ENCODE results near the gene CARM1. TPM values are rescaled to one million over a fixed set of nuclear protein-coding genes. Genes with fewer than 3 reads are reported as not detected.
A peak's percentile ranks its signal among the peaks of the same experiment; 100 is the strongest.

The CARM1 gene
- total and polyA plus RNA-seq, 2 of the 13 experiments (the other 11 are each of a cell fraction or from before 2014, with no cell fraction given): 27.6 to 55.8 TPM

DNA sequence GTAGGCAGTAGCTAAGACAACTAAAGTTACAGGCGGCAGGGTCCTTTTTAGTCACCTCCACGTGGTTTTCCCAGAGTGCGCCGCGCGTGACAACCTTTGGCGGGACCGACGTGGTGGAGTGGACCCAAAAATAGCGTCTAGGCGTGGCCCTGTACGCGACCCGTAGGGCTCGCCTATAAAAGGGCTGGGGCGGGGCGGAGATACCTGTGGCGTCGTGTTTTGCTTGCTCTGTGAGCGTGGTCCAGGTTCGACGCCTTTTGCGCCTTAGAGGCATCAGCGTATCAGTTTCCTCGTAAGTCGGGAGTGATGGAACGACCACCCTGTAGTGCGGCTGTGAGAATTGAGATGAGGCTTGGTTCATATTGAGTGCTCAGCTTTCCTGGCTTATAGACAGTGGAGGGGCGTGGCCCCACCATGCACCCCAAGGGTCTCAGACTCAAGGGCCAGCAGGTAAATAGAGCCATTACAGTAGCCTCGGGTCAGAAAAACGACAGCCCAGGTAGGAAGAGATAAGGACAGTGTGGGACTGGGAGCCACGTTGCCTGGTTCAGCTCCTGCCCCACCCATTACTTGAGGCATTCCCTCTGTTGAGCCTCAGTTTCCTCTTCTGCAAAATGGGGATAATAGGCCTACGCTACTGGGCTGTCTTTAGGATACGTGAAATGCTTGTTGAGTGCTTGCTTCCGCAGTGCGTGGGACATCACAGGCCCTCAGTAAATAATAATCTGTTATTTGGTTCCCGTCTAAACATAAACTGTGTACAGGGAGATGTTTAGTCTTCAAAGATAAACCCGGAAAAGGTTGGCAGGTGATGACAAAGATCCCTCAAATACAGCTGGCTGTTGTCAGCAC, 34.6 kb upstream of the CARM1 start (continued):
- TF ChIP-seq, protein P1, sequence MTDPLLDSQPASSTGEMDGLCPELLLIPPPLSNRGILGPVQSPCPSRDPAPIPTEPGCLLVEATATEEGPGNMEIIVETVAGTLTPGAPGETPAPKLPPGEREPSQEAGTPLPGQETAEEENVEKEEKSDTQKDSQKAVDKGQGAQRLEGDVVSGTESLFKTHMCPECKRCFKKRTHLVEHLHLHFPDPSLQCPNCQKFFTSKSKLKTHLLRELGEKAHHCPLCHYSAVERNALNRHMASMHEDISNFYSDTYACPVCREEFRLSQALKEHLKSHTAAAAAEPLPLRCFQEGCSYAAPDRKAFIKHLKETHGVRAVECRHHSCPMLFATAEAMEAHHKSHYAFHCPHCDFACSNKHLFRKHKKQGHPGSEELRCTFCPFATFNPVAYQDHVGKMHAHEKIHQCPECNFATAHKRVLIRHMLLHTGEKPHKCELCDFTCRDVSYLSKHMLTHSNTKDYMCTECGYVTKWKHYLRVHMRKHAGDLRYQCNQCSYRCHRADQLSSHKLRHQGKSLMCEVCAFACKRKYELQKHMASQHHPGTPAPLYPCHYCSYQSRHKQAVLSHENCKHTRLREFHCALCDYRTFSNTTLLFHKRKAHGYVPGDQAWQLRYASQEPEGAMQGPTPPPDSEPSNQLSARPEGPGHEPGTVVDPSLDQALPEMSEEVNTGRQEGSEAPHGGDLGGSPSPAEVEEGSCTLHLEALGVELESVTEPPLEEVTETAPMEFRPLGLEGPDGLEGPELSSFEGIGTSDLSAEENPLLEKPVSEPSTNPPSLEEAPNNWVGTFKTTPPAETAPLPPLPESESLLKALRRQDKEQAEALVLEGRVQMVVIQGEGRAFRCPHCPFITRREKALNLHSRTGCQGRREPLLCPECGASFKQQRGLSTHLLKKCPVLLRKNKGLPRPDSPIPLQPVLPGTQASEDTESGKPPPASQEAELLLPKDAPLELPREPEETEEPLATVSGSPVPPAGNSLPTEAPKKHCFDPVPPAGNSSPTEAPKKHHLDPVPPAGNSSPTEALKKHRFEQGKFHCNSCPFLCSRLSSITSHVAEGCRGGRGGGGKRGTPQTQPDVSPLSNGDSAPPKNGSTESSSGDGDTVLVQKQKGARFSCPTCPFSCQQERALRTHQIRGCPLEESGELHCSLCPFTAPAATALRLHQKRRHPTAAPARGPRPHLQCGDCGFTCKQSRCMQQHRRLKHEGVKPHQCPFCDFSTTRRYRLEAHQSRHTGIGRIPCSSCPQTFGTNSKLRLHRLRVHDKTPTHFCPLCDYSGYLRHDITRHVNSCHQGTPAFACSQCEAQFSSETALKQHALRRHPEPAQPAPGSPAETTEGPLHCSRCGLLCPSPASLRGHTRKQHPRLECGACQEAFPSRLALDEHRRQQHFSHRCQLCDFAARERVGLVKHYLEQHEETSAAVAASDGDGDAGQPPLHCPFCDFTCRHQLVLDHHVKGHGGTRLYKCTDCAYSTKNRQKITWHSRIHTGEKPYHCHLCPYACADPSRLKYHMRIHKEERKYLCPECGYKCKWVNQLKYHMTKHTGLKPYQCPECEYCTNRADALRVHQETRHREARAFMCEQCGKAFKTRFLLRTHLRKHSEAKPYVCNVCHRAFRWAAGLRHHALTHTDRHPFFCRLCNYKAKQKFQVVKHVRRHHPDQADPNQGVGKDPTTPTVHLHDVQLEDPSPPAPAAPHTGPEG (CRISPR knock-in tag; IDR thresholded peaks at IDR 0.05): no peak; the same call in 1 of the 2 replicates
- TF ChIP-seq PHF8 (CRISPR knock-in tag; IDR thresholded peaks at IDR 0.05) (no peak), SP140L (CRISPR knock-in tag; IDR thresholded peaks at IDR 0.05; ENCODE audit: borderline replicate concordance) (0 out of 2 replicates have a peak, but pooled peaks have one; percentile 4), CENPBD1 (CRISPR knock-in tag; IDR thresholded peaks at IDR 0.05; ENCODE audit: borderline replicate concordance, low read depth) (0 out of 2 replicates have a peak, but pooled peaks have one; percentile 83), THAP9 (CRISPR knock-in tag; IDR thresholded peaks at IDR 0.05; ENCODE audit: borderline replicate concordance) (peak; percentile 77; the same call in 1 of the 2 replicates), MYC (CRISPR knock-in tag; IDR thresholded peaks at IDR 0.05; ENCODE audit: borderline replicate concordance) (peak; percentile 84; the same call in 1 of the 2 replicates), CBX5 (CRISPR knock-in tag; IDR thresholded peaks at IDR 0.05; ENCODE audit: borderline replicate concordance) (peak; percentile 46; the same call in 1 of the 2 replicates), ZBTB14 (CRISPR knock-in tag; IDR thresholded peaks at IDR 0.05) (0 out of 2 replicates have a peak, but pooled peaks have one; percentile 10)
- TF ChIP-seq, protein P2, sequence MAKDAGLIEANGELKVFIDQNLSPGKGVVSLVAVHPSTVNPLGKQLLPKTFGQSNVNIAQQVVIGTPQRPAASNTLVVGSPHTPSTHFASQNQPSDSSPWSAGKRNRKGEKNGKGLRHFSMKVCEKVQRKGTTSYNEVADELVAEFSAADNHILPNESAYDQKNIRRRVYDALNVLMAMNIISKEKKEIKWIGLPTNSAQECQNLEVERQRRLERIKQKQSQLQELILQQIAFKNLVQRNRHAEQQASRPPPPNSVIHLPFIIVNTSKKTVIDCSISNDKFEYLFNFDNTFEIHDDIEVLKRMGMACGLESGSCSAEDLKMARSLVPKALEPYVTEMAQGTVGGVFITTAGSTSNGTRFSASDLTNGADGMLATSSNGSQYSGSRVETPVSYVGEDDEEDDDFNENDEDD (CRISPR knock-in tag; IDR thresholded peaks at IDR 0.05; ENCODE audit: borderline replicate concordance): peak; percentile 98
- TF ChIP-seq, protein P3, sequence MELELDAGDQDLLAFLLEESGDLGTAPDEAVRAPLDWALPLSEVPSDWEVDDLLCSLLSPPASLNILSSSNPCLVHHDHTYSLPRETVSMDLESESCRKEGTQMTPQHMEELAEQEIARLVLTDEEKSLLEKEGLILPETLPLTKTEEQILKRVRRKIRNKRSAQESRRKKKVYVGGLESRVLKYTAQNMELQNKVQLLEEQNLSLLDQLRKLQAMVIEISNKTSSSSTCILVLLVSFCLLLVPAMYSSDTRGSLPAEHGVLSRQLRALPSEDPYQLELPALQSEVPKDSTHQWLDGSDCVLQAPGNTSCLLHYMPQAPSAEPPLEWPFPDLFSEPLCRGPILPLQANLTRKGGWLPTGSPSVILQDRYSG (CRISPR knock-in tag; IDR thresholded peaks at IDR 0.05): 0 out of 2 replicates have a peak, but pooled peaks have one; percentile 20
- TF ChIP-seq, protein P4, sequence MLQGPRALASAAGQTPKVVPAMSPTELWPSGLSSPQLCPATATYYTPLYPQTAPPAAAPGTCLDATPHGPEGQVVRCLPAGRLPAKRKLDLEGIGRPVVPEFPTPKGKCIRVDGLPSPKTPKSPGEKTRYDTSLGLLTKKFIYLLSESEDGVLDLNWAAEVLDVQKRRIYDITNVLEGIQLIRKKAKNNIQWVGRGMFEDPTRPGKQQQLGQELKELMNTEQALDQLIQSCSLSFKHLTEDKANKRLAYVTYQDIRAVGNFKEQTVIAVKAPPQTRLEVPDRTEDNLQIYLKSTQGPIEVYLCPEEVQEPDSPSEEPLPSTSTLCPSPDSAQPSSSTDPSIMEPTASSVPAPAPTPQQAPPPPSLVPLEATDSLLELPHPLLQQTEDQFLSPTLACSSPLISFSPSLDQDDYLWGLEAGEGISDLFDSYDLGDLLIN (CRISPR knock-in tag; IDR thresholded peaks at IDR 0.05; ENCODE audit: borderline replicate concordance): peak; percentile 62; the same call in 1 of the 2 replicates
